Activated B cell treated with CpG ODN at 0.5 μM for 24 hours (primary cell): ENCODE results near the gene SNCG. TPM values are rescaled to one million over a fixed set of nuclear protein-coding genes. Genes with fewer than 3 reads are reported as not detected.

Experiments
- ATAC-seq: fragments of 200-7000 bp; cut with Tn5 transposase; one replicate; pipeline ENCODE4 v1.10.0; 2021; ENCODE audit warnings: low read depth, mild to moderate bottlenecking, moderate library complexity
- CTCF ChIA-PET: fragments of 350-600 bp; sonication (Branson Sonifier 250); formaldehyde crosslinking; loops from one replicate; lab custom pipeline; 2021; ENCODE audit warnings: antibody characterized with exemption; lab: Charles Lee
- POLR2A ChIA-PET: fragments of 350-600 bp; sonication (Branson Sonifier 250); formaldehyde crosslinking; loops from one replicate; lab custom pipeline; 2021; ENCODE audit warnings: antibody characterized with exemption; lab: Charles Lee
- DNase-seq: peaks from one replicate; pipeline ENCODE4 v3.0.0; 2022
- H3K27ac Mint-ChIP-seq: one replicate; pipeline ENCODE4 v1.8.0; 2020; ENCODE audit warnings: mixed read lengths
- H3K27me3 Mint-ChIP-seq: one replicate; pipeline ENCODE4 v1.8.0; 2021; ENCODE audit warnings: mixed read lengths
- H3K36me3 Mint-ChIP-seq: one replicate; pipeline ENCODE4 v1.8.0; 2021; ENCODE audit warnings: low read depth, mixed read lengths
- H3K4me1 Mint-ChIP-seq: one replicate; pipeline ENCODE4 v1.8.0; 2021; ENCODE audit warnings: mixed read lengths
- H3K4me3 Mint-ChIP-seq: one replicate; pipeline ENCODE4 v1.8.0; 2020; ENCODE audit warnings: mild to moderate bottlenecking, mixed read lengths
- H3K9me3 Mint-ChIP-seq: one replicate; pipeline ENCODE4 v1.8.0; 2020; ENCODE audit warnings: mixed read lengths
- intact Hi-C: fragments of 100-400 bp; cut with micrococcal nuclease; formaldehyde crosslinking; loops from one replicate; pipeline ENCODE4 v1.15.1; 2024
- total RNA-seq: library from RNA; stranded (reverse); gene quantifications from 2 replicates; pipeline ENCODE4 v1.2.3, GENCODE V29; 2022
- TF ChIP-seq, protein P1 (sequence below): fragments of 200-600 bp; IDR thresholded peaks from one replicate; pipeline ENCODE4 v1.8.0; 2022; ENCODE audit warnings: antibody characterized with exemption, mild to moderate bottlenecking

SNCG gene
- total RNA-seq, 1 donor from 2014 or later: not detected

DNA sequence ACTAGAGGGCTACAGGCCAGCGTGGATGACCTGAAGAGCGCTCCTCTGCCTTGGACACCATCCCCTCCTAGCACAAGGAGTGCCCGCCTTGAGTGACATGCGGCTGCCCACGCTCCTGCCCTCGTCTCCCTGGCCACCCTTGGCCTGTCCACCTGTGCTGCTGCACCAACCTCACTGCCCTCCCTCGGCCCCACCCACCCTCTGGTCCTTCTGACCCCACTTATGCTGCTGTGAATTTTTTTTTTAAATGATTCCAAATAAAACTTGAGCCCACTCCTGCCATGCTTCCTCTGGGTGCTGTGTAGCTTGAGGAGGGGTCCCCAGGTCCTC is 4.5 kb downstream of the SNCG start:
- intact Hi-C loops: no loop called here
- Mint-ChIP-seq H3K27me3 (peaks cover 5% of the 10 kb centered on the region), H3K9me3 (no peaks in the 10 kb centered on the region), H3K4me1 (peaks cover 27% of the 10 kb centered on the region), H3K36me3 (no peaks in the 10 kb centered on the region), H3K4me3 (no peak overlapping the region), H3K27ac (no peak overlapping the region)
- POLR2A ChIA-PET: no interaction called here
- DNase-seq (no peak), ATAC-seq (no peak)
- CTCF ChIA-PET: interaction anchor here (0.5 kb wide), 1 partner anchor 433 kb away, joined by 3 read pairs; no protein-coding TSS in a partner anchor
- TF ChIP-seq, protein P1, sequence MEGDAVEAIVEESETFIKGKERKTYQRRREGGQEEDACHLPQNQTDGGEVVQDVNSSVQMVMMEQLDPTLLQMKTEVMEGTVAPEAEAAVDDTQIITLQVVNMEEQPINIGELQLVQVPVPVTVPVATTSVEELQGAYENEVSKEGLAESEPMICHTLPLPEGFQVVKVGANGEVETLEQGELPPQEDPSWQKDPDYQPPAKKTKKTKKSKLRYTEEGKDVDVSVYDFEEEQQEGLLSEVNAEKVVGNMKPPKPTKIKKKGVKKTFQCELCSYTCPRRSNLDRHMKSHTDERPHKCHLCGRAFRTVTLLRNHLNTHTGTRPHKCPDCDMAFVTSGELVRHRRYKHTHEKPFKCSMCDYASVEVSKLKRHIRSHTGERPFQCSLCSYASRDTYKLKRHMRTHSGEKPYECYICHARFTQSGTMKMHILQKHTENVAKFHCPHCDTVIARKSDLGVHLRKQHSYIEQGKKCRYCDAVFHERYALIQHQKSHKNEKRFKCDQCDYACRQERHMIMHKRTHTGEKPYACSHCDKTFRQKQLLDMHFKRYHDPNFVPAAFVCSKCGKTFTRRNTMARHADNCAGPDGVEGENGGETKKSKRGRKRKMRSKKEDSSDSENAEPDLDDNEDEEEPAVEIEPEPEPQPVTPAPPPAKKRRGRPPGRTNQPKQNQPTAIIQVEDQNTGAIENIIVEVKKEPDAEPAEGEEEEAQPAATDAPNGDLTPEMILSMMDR: no peak

DNA sequence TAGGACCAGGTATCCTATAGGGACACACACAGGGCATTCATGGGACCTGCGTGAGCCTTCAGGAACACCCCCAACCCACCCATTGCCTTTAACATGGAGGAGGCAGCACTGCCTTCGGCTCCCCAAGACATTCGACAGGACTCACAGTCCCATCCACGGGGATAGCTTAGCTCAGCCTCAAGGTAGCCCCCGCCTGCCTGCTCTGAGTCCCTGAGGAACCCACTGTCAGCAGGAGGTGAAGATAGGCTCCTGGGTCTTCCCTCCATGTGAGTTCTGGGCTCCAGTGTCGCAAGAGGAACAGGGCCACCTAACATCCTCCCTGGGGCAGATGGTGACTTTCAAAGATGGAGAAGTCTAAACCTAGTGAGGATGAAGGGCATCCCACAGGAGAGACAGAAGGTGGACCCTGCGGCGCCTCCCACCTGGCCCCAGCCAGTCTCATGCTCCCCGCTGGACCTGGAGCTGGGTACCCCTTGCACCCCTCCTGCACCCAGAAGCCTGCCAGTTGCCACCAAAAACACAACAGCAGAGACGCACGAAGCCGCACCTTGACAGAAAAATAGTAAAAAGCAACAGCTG is 5.0 kb downstream of the SNCG start:
- Mint-ChIP-seq H3K9me3 (no peaks in the 10 kb centered on the region), H3K36me3 (no peaks in the 10 kb centered on the region), H3K4me1 (peaks cover 27% of the 10 kb centered on the region), H3K27me3 (peaks cover 5% of the 10 kb centered on the region), H3K4me3 (no peak overlapping the region), H3K27ac (no peak overlapping the region)
- ATAC-seq (no peak), DNase-seq (no peak)
- CTCF ChIA-PET: interaction anchor here (0.5 kb wide), 1 partner anchor 433 kb away, joined by 3 read pairs; no protein-coding TSS in a partner anchor
- POLR2A ChIA-PET: no interaction called here
- intact Hi-C loops: no loop called here
- TF ChIP-seq, protein P1: no peak

DNA sequence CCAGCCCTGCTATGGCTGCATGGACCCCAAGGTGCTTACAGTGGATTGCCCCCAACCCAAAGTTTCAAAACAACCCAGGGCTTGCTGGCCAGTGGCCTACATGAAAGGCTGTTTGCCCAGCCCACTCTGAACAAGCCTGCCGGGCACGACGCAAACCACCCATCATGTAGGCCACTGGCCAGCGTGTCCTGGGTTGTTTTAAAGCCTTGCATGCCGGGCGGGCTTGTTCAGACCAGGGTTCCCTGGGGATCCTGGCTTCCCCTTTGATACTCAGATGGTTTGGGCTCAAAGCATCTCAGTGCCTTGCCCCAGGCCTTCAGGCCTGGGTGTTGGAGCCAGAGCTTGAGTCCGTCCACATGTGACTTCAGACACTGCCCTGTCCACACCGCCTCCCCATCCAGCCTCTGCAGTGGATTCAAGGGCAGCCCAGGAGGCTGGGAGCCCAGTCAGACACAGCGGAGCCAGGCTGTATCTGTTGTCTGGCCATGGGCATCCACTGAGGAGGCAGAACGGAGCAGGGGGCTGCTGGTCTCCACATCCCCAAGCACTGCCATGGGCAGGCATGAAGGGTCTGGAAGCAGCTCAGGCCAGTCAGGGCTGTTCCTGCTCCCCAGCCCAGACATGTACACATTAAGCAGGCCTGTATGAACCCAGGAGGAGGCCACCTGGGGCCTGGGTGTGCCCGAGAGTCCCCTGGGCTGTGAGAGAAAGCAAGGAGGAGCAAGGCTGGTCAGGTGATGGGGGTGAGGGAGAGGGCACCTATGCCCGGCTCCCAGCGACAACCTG is 5.9 kb downstream of the SNCG start:
- no peak for DNase-seq
- H3K27ac Mint-ChIP-seq: no peak overlapping the region
- no peak overlapping the region for H3K4me3 Mint-ChIP-seq
- H3K27me3 Mint-ChIP-seq: peaks cover 6% of the 10 kb centered on the region
- TF ChIP-seq, protein P1: no peak
- H3K9me3 Mint-ChIP-seq: no peaks in the 10 kb centered on the region
- peaks cover 31% of the 10 kb centered on the region for H3K4me1 Mint-ChIP-seq
- no peaks in the 10 kb centered on the region for H3K36me3 Mint-ChIP-seq
- intact Hi-C loops: no loop called here
- POLR2A ChIA-PET: no interaction called here
- ATAC-seq: no peak
- CTCF ChIA-PET: no interaction called here

DNA sequence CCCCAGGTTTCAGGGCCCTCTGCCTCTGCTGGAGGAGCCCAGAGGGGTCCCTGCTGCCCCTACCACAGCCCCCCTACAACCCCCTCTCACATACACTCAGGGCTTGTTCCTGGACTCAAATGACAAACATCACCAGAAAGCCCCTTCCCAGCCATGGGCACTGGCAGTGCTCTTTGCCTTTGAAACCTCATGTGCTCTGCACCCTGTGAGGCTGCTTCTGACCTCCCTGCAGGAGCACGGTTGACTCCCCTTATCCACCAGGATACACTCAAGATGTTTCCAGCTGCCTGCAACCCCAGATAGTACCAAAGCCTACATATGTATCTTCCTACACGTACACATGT is 6.4 kb downstream of the SNCG start:
- Mint-ChIP-seq H3K4me3 (no peak overlapping the region), H3K4me1 (peaks cover 31% of the 10 kb centered on the region), H3K27me3 (peaks cover 9% of the 10 kb centered on the region), H3K36me3 (no peaks in the 10 kb centered on the region), H3K27ac (no peak overlapping the region), H3K9me3 (no peaks in the 10 kb centered on the region)
- CTCF ChIA-PET: interaction anchor here (0.8 kb wide), 1 partner anchor 25 kb away, joined by 3 read pairs; no protein-coding TSS in a partner anchor
- POLR2A ChIA-PET: no interaction called here
- ATAC-seq (no peak), DNase-seq (no peak)
- intact Hi-C loops: no loop called here
- TF ChIP-seq, protein P1: no peak

DNA sequence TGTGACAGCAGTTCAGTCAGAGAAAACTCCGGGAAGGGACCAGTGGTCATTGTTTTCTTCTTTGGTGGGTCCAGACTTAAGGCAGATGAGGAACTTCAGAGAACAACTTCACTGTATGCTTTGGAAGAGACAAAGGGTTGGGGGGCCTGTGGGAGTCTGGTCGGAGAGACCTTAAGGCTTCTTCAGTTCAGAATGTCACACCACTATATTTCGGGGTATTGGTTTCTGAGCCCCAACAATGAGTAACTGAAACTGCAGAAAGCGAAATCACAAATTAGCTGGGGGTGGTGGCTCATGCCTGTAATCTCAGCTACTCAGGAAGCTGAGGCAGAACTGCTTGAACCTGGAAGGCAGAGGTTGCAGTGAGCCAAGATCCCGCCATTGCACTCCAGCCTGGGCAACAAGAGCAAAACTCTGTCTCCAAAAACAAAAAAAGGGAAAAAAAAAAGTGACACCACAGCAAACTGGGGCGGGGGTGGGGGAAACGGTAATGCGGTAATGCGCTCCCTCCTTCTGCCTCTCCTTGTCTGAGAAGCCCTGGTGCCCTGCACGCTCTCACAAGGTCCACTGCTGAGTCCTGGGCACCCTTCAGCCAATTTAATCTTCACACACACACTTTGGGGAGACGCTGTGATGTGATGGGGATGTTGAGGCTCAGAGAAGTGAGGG is 7.7 kb downstream of the SNCG start:
- POLR2A ChIA-PET: interaction anchor here (0.6 to 1.1 kb wide), 7 partner anchors 119 to 1876 kb away, joined by 3 to 12 read pairs (median 5); partner anchors contain the start of genes GLUD1 and SHLD2
- peak overlapping the region; percentile 73 for H3K4me3 Mint-ChIP-seq

More for the DNA sequence above, 7.7 kb downstream of the SNCG start:
- ATAC-seq: no peak
- Mint-ChIP-seq H3K36me3 (no peaks in the 10 kb centered on the region), H3K9me3 (no peaks in the 10 kb centered on the region), H3K4me1 (peaks cover 35% of the 10 kb centered on the region), H3K27ac (peak overlapping the region; percentile 84), H3K27me3 (peaks cover 6% of the 10 kb centered on the region)
- CTCF ChIA-PET: interaction anchor here (0.7 to 1.1 kb wide), 3 partner anchors 21 to 28 kb away, joined by 3 to 4 read pairs (median 3); no protein-coding TSS in a partner anchor
- intact Hi-C loops: loop anchor here (1.0 kb wide), 2 partner anchors 27 to 255 kb away; no protein-coding TSS in a partner anchor
- no peak for DNase-seq
- TF ChIP-seq, protein P1: no peak
